ENCODE results near the gene DLX2. TPM values are rescaled to one million over a fixed set of nuclear protein-coding genes. Genes with fewer than 3 reads are reported as not detected.

DLX2 gene
- total RNA-seq, 4 donors from 2014 or later, result not detected

GRCh38 chr2:172096626-172097547 lies 5.8 kb downstream of the DLX2 start:
- H3K36me3 ChIP-seq, result no peaks in the 10 kb centered on the region
- TF ChIP-seq EP300 (IDR thresholded peaks at IDR 0.05), result no peak
- TF ChIP-seq POLR2AphosphoS5 (IDR thresholded peaks at IDR 0.05), result no peak
- TF ChIP-seq, protein P1, sequence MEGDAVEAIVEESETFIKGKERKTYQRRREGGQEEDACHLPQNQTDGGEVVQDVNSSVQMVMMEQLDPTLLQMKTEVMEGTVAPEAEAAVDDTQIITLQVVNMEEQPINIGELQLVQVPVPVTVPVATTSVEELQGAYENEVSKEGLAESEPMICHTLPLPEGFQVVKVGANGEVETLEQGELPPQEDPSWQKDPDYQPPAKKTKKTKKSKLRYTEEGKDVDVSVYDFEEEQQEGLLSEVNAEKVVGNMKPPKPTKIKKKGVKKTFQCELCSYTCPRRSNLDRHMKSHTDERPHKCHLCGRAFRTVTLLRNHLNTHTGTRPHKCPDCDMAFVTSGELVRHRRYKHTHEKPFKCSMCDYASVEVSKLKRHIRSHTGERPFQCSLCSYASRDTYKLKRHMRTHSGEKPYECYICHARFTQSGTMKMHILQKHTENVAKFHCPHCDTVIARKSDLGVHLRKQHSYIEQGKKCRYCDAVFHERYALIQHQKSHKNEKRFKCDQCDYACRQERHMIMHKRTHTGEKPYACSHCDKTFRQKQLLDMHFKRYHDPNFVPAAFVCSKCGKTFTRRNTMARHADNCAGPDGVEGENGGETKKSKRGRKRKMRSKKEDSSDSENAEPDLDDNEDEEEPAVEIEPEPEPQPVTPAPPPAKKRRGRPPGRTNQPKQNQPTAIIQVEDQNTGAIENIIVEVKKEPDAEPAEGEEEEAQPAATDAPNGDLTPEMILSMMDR (IDR thresholded peaks at IDR 0.05), result no peak
- no peak for TF ChIP-seq POLR2A (IDR thresholded peaks at IDR 0.05; ENCODE audit: low read depth)
- H3K4me3 ChIP-seq, result peak overlapping the region; percentile 35 to 57 (median 44)
- DNase-seq (ENCODE audit: extremely low spot score), result no peak
- intact Hi-C loops (cut with DNase I), result no loop called here
- no peaks in the 10 kb centered on the region for H3K9me3 ChIP-seq
- H3K27ac ChIP-seq (replicated peaks in 1 of 4), result peak overlapping the region in 1 of 4 donors; percentile 33
- WGBS, result 6% methylated on average over 55 of the region's 55 CpGs
- H3K27me3 ChIP-seq, result peaks cover 54 to 100% (median 100%) of the 10 kb centered on the region in 4 donors
- H3K4me1 ChIP-seq, result peaks cover 66 to 76% (median 74%) of the 10 kb centered on the region in 4 donors

GRCh38 chr2:172095905-172096625 lies 6.6 kb downstream of the DLX2 start:
- Histone ChIP-seq H3K4me1 (peaks cover 58 to 67% (median 66%) of the 10 kb centered on the region in 4 donors), H3K9me3 (no peaks in the 10 kb centered on the region), H3K4me3 (peak overlapping the region; percentile 37 to 57 (median 44)), H3K36me3 (no peaks in the 10 kb centered on the region), H3K27me3 (peaks cover 54 to 100% (median 99%) of the 10 kb centered on the region in 4 donors), H3K27ac (replicated peaks in 1 of 4) (no peak overlapping the region)
- intact Hi-C loops (cut with DNase I), result no loop called here
- TF ChIP-seq, protein P1 (IDR thresholded peaks at IDR 0.05), result no peak
- no peak for TF ChIP-seq EP300 (IDR thresholded peaks at IDR 0.05)
- TF ChIP-seq POLR2A (IDR thresholded peaks at IDR 0.05; ENCODE audit: low read depth), result no peak
- no peak for TF ChIP-seq POLR2AphosphoS5 (IDR thresholded peaks at IDR 0.05)
- WGBS, result 7% methylated on average over 30 of the region's 40 CpGs
- no peak for DNase-seq (ENCODE audit: extremely low spot score)

GRCh38 chr2:172095146-172095904 lies 7.4 kb downstream of the DLX2 start:
- intact Hi-C loops (cut with DNase I), result no loop called here
- TF ChIP-seq, protein P1 (IDR thresholded peaks at IDR 0.05), result no peak
- TF ChIP-seq EP300 (IDR thresholded peaks at IDR 0.05) (no peak), POLR2A (IDR thresholded peaks at IDR 0.05; ENCODE audit: low read depth) (no peak), POLR2AphosphoS5 (IDR thresholded peaks at IDR 0.05) (no peak)
- peak overlapping the region; percentile 37 to 57 (median 44) for H3K4me3 ChIP-seq
- 2% methylated on average over 26 of the region's 51 CpGs for WGBS
- DNase-seq (ENCODE audit: extremely low spot score), result peak; percentile 90
- H3K4me1 ChIP-seq, result peaks cover 50 to 63% (median 58%) of the 10 kb centered on the region in 4 donors
- H3K36me3 ChIP-seq, result no peaks in the 10 kb centered on the region
- peak overlapping the region in 1 of 4 donors; percentile 13 for H3K27ac ChIP-seq (replicated peaks in 1 of 4)
- H3K9me3 ChIP-seq, result no peaks in the 10 kb centered on the region
- H3K27me3 ChIP-seq, result peaks cover 46 to 100% (median 99%) of the 10 kb centered on the region in 4 donors

- Histone ChIP-seq H3K4me3 (peak overlapping the region; percentile 37 to 57 (median 44)), H3K4me1 (peaks cover 42 to 55% (median 50%) of the 10 kb centered on the region in 4 donors)
- peak; percentile 87 for DNase-seq (ENCODE audit: extremely low spot score)
Measured at GRCh38 chr2:172094294-172095145, 8.2 kb downstream of the DLX2 start.

More at GRCh38 chr2:172094294-172095145, 8.2 kb downstream of the DLX2 start:
- Histone ChIP-seq H3K9me3 (no peaks in the 10 kb centered on the region), H3K27me3 (peaks cover 38 to 100% (median 99%) of the 10 kb centered on the region in 4 donors), H3K36me3 (no peaks in the 10 kb centered on the region), H3K27ac (replicated peaks in 1 of 4) (peak overlapping the region in 1 of 4 donors; percentile 13)
- TF ChIP-seq POLR2A (IDR thresholded peaks at IDR 0.05; ENCODE audit: low read depth) (no peak), POLR2AphosphoS5 (IDR thresholded peaks at IDR 0.05) (no peak), EP300 (IDR thresholded peaks at IDR 0.05) (no peak)
- TF ChIP-seq, protein P1 (IDR thresholded peaks at IDR 0.05), result no peak
- intact Hi-C loops (cut with DNase I), result no loop called here
- WGBS, result 7% methylated on average over 21 of the region's 66 CpGs
